Gastroesophageal sphincter (tissue), 3 donors: ENCODE measurements around the gene NAPG.

ENCODE experiments used
- CTCF ChIP-seq, 4 experiments: fragments of 200-600 bp in 2 of 4; fragments of 450-650 bp in 2 of 4; sonication (generic) in 1 of 4; IDR thresholded peaks; one replicate each; pipeline ENCODE4 v1.5.1; 2017 to 2019; ENCODE audit warnings: antibody characterized with exemption in 4 of 4, mild to moderate bottlenecking in 2 of 4, moderate library complexity in 2 of 4
- EP300 ChIP-seq: sonication (generic); formaldehyde crosslinking; IDR thresholded peaks from one replicate; pipeline ENCODE4 v1.6.1; 2017; ENCODE audit warnings: antibody characterized with exemption, mild to moderate bottlenecking
- POLR2A ChIP-seq, 2 donors: fragments of 450-650 bp; IDR thresholded peaks; one replicate each; pipeline ENCODE4 v1.6.1; 2017; ENCODE audit warnings: antibody characterized with exemption in 2 of 2, mild to moderate bottlenecking in 2 of 2, moderate library complexity in 1 of 2

GRCh38 chr18:10528439-10528838 is 2.6 kb downstream of the NAPG start:
- TF ChIP-seq CTCF (IDR thresholded peaks at IDR 0.05) (no peak), EP300 (no peak), POLR2A (IDR thresholded peaks at IDR 0.05) (no peak)
